GM12878 (cell line): ENCODE data around the gene AURKAIP1. TPM values are rescaled to one million over a fixed set of nuclear protein-coding genes. Genes with fewer than 3 reads are reported as not detected.
"Not testable (repeated sequence)": the region's sequence is repeated elsewhere in the genome, so short reads cannot be mapped to it uniquely, and the experiment has no call there.

ENCODE experiments used
- ATAC-seq: fragments of 200-7000 bp; cut with Tn5 transposase; 3 replicates; pipeline ENCODE4 v1.9.1; 2020; ENCODE audit warnings: mild to moderate bottlenecking, moderate library complexity
- BruUV-seq: library from RNA; stranded (reverse); fragments of 400-500 nt; replicated peaks from 2 replicates; lab custom pipeline; 2021; lab: Mats Ljungman, UMichigan
- CTCF ChIA-PET: fragments of 300-600 bp; sonication (Branson Sonifier 250); formaldehyde crosslinking; extraction: SDS; loops from one replicate; lab custom pipeline; 2021; ENCODE audit warnings: inconsistent platforms; lab: Yijun Ruan, JAX
- POLR2A ChIA-PET: fragments of 350-600 bp; formaldehyde crosslinking; extraction: SDS; loops from one replicate; lab custom pipeline; 2021; ENCODE audit warnings: inconsistent platforms; lab: Charles Lee
- RAD21 ChIA-PET: fragments of 300-600 bp; sonication (Branson Sonifier 250); formaldehyde crosslinking; loops from one replicate; lab custom pipeline; 2023; ENCODE audit warnings: antibody characterized with exemption; ENCODE audit not compliant: unreplicated experiment; lab: Charles Lee
- SMC1A ChIA-PET: fragments of 300-600 bp; sonication (Branson Sonifier 250); formaldehyde crosslinking; loops from one replicate; lab custom pipeline; 2023; ENCODE audit not compliant: unreplicated experiment, uncharacterized antibody; lab: Charles Lee
- DNase-seq: peaks from one replicate; pipeline ENCODE4 v3.0.0-alpha.2; 2011; ENCODE audit warnings: low read depth, low spot score
- FAIRE-seq: peaks from 3 replicates; lab custom pipeline; 2011; peaks lifted over from hg19 to GRCh38; lab: Jason Lieb, UNC
- H2AFZ ChIP-seq: 2 replicates; pipeline ENCODE4 v1.6.0; 2011; ENCODE audit warnings: low read depth, low read length, control low read depth; ENCODE audit not compliant: control insufficient read depth
- H3K27ac ChIP-seq: 2 replicates; pipeline ENCODE4 v1.5.1; 2011; ENCODE audit warnings: control low read depth; ENCODE audit not compliant: control insufficient read depth, insufficient read depth
- H3K27me3 ChIP-seq, 2 experiments: replicated peaks in 1 of 2; 2 replicates each; pipeline versions ENCODE4 v1.6.0 to v1.6.1; 2011; ENCODE audit warnings: low read length in 1 of 2; ENCODE audit not compliant: control insufficient read depth in 2 of 2, insufficient read depth in 2 of 2
- H3K36me3 ChIP-seq, 2 experiments: 2 replicates each; pipeline ENCODE4 v1.5.1; 2011; ENCODE audit warnings: low read length in 1 of 2; ENCODE audit not compliant: control insufficient read depth in 2 of 2, insufficient read depth in 2 of 2
- H3K4me1 ChIP-seq: 2 replicates; pipeline ENCODE4 v1.6.1; 2011; ENCODE audit warnings: mild to moderate bottlenecking, low read length, moderate library complexity, mixed read lengths; ENCODE audit not compliant: control insufficient read depth, insufficient read depth
- H3K4me2 ChIP-seq: 2 replicates; pipeline ENCODE4 v1.6.0; 2011; ENCODE audit warnings: control low read depth; ENCODE audit not compliant: control insufficient read depth, insufficient read depth
- H3K4me3 ChIP-seq: fragments of 200-600 bp; sonication (generic); 2 replicates; pipeline ENCODE4 v1.5.1; 2016
- H3K79me2 ChIP-seq: 2 replicates; pipeline ENCODE4 v1.6.0; 2011; ENCODE audit warnings: low read length; ENCODE audit not compliant: control insufficient read depth, insufficient read depth
- H3K9ac ChIP-seq: 2 replicates; pipeline ENCODE4 v1.8.0; 2011; ENCODE audit warnings: low read length, control low read depth, mixed read lengths; ENCODE audit not compliant: control insufficient read depth, insufficient read depth
- H3K9me3 ChIP-seq: replicated peaks from 3 replicates; pipeline ENCODE4 v1.5.1; 2011; ENCODE audit warnings: mild to moderate bottlenecking, low read length; ENCODE audit not compliant: control insufficient read depth, insufficient read depth
- H4K20me1 ChIP-seq: 2 replicates; pipeline ENCODE4 v1.6.0; 2011; ENCODE audit not compliant: control insufficient read depth, insufficient read depth
- BACH1 ChIP-seq: fragments of 450-650 bp; IDR thresholded peaks from 2 replicates; pipeline ENCODE4 v1.6.1; 2017; ENCODE audit warnings: mild to moderate bottlenecking, borderline replicate concordance
- DPF2 ChIP-seq: fragments of 450-650 bp; IDR thresholded peaks from 2 replicates; pipeline ENCODE4 v1.6.1; 2017; ENCODE audit warnings: mild to moderate bottlenecking
- MTA2 ChIP-seq: fragments of 450-650 bp; IDR thresholded peaks from 2 replicates; pipeline ENCODE4 v1.6.1; 2016; ENCODE audit warnings: low read depth, mild to moderate bottlenecking, moderate library complexity
- SIN3A ChIP-seq: IDR thresholded peaks from 2 replicates; pipeline ENCODE4 v1.6.1; 2012; ENCODE audit warnings: low read depth, low read length, improper control_type of control experiment
- ZNF384 ChIP-seq: IDR thresholded peaks from 2 replicates; pipeline ENCODE4 v1.6.1; 2012; ENCODE audit warnings: low read depth, mild to moderate bottlenecking, low read length, improper control_type of control experiment, borderline replicate concordance
- WGBS: methylation state at CpG from one replicate; pipeline ENCODE4 v1.1.6; 2016; ENCODE audit warnings: low lambda C conversion rate; ENCODE audit not compliant: insufficient replicate concordance, insufficient coverage; ENCODE audit errors: missing lambda C conversion rate; 5-methylcytosine and 5-hydroxymethylcytosine counted together
- in situ Hi-C: fragments of 300-500 bp; cut with MboI; formaldehyde crosslinking; loops from 9 replicates; pipeline ENCODE4 v1.14.3; 2018; ENCODE audit warnings: mixed read lengths
- intact Hi-C: fragments of 100-400 bp; cut with micrococcal nuclease; formaldehyde crosslinking; loops from one replicate; pipeline ENCODE4 v1.14.2; 2022; ENCODE audit not compliant: unreplicated experiment
- polyA plus RNA-seq, 11 experiments: library from polyadenylated mRNA; depleted of rRNA in 4 of 11; unstranded in 6 of 11; stranded (reverse) in 5 of 11; fragments of >200 nt; fragmentation: Nextera tagmentation in 4 of 11; fragmentation: Illumina TruSeq in 1 of 11; extraction: Ambion mirVana in 4 of 11; extraction: Trizol in 1 of 11; gene quantifications; 1 replicate in 1 of 11; 2 replicates in 10 of 11; pipeline versions ENCODE4 v1.2.1 to v1.2.3, GENCODE V29; 2011 to 2016; ENCODE audit warnings: inconsistent platforms in 2 of 11, missing spikeins in 2 of 11, low read depth in 1 of 11
- total RNA-seq, 4 experiments: library from RNA; depleted of rRNA in 3 of 4; stranded (reverse); fragments of >200 nt in 3 of 4; fragmentation: Illumina TruSeq in 1 of 4; extraction: Trizol in 1 of 4; gene quantifications; 2 replicates each; pipeline versions ENCODE4 v1.2.1 to v1.2.3, GENCODE V29; 2013 to 2021

Gene AURKAIP1
- total and polyA plus RNA-seq, 10 of the 15 experiments (the other 5 are each of a cell fraction or from before 2014, with no cell fraction given): 6.5 to 366 (median 120) TPM

GRCh38 chr1:1417396-1417795 is 42.4 kb upstream of the AURKAIP1 start:
- peak overlapping the region; percentile 66 for H3K27ac ChIP-seq
- POLR2A ChIA-PET, RAD21 ChIA-PET, DNase-seq, H3K27me3 ChIP-seq, CTCF ChIA-PET, H3K9me3 ChIP-seq, FAIRE-seq, H3K4me2 ChIP-seq, H4K20me1 ChIP-seq, intact Hi-C loops, in situ Hi-C loops, H3K9ac ChIP-seq, BruUV-seq, H3K36me3 ChIP-seq, ATAC-seq, H3K79me2 ChIP-seq: not testable (repeated sequence)
- peaks cover 25% of the 10 kb centered on the region for H3K4me1 ChIP-seq
- SMC1A ChIA-PET: interaction anchor here (1.7 kb wide), 1 partner anchor 10 kb away, joined by 5 read pairs; no protein-coding TSS in a partner anchor
- peak overlapping the region; percentile 13; the same call in 1 of the 2 replicates for H2AFZ ChIP-seq
- WGBS: 85% methylated on average over 5 of the region's 5 CpGs
- H3K4me3 ChIP-seq: peak overlapping the region; percentile 9; the same call in 1 of the 2 replicates

- SMC1A ChIA-PET: interaction anchor here (1.5 to 1.7 kb wide), 2 partner anchors 8 to 23 kb away, joined by 4 to 5 read pairs; no protein-coding TSS in a partner anchor
- H3K4me2 ChIP-seq: no peak overlapping the region
- no peak overlapping the region for H3K4me3 ChIP-seq
- CTCF ChIA-PET: interaction anchor here (0.9 to 3.2 kb wide), 3 partner anchors 15 to 27 kb away, joined by 3 to 16 read pairs (median 3); no protein-coding TSS in a partner anchor
- FAIRE-seq: no peak
- RAD21 ChIA-PET: no interaction called here
- H2AFZ ChIP-seq: no peak overlapping the region
- no peaks in the 10 kb centered on the region for H3K79me2 ChIP-seq
- H3K9me3 ChIP-seq: peaks cover 12% of the 10 kb centered on the region
- H4K20me1 ChIP-seq: no peaks in the 10 kb centered on the region
- no peak overlapping the region for H3K27ac ChIP-seq
- no peak for DNase-seq
- in situ Hi-C loops (no loop called here), intact Hi-C loops (no loop called here)
- H3K4me1 ChIP-seq: peaks cover 30% of the 10 kb centered on the region
- no peak for TF ChIP-seq ZNF384
- no peak for TF ChIP-seq SIN3A
- TF ChIP-seq DPF2: no peak
- TF ChIP-seq BACH1: no peak
- no peak for TF ChIP-seq MTA2
- BruUV-seq: no TSS peak
- POLR2A ChIA-PET: interaction anchor here (0.5 to 3.4 kb wide), 5 partner anchors 15 to 1166 kb away, joined by 3 to 10 read pairs (median 5); partner anchors contain the start of gene CCNL2
- ATAC-seq: no peak
- no peak overlapping the region for H3K9ac ChIP-seq
- WGBS: 81% methylated on average over 13 of the region's 13 CpGs
- no peaks in the 10 kb centered on the region for H3K36me3 ChIP-seq
- no peaks in the 10 kb centered on the region for H3K27me3 ChIP-seq
Observed at GRCh38 chr1:1415751-1416150, 40.7 kb upstream of the AURKAIP1 start.
